MG63 (cell line): Measurements from ENCODE around the gene TIGD3. TPM values are rescaled to one million over a fixed set of nuclear protein-coding genes. Genes with fewer than 3 reads are reported as not detected.

Experiments used
- DNase-seq: peaks from one replicate; pipeline ENCODE4 v3.0.0-alpha.2; 2020
- H3K27me3 ChIP-seq: fragments of 250-450 bp; sonication (Bioruptor Pico); 2 replicates; pipeline ENCODE4 v1.5.1; 2020; ENCODE audit warnings: mild to moderate bottlenecking, moderate library complexity
- H3K36me3 ChIP-seq: fragments of 250-450 bp; sonication (Bioruptor Pico); 2 replicates; pipeline ENCODE4 v1.5.1; 2020; ENCODE audit warnings: mild to moderate bottlenecking, moderate library complexity
- H3K4me3 ChIP-seq: fragments of 250-450 bp; sonication (Bioruptor Pico); 2 replicates; pipeline ENCODE4 v1.5.1; 2020; ENCODE audit warnings: mild to moderate bottlenecking, moderate library complexity
- H3K9me3 ChIP-seq: fragments of 250-450 bp; sonication (Bioruptor Pico); 2 replicates; pipeline ENCODE4 v1.5.1; 2020; ENCODE audit warnings: mild to moderate bottlenecking, moderate library complexity
- total RNA-seq: library from RNA; depleted of rRNA; stranded (reverse); fragments of >200 nt; shearing (Covaris generic); gene quantifications from 2 replicates; pipeline ENCODE4 v1.2.3, GENCODE V29; 2014; ENCODE audit warnings: low replicate concordance

TIGD3 gene
- total RNA-seq, 1 experiment from 2014 or later: 0.36 TPM

DNA sequence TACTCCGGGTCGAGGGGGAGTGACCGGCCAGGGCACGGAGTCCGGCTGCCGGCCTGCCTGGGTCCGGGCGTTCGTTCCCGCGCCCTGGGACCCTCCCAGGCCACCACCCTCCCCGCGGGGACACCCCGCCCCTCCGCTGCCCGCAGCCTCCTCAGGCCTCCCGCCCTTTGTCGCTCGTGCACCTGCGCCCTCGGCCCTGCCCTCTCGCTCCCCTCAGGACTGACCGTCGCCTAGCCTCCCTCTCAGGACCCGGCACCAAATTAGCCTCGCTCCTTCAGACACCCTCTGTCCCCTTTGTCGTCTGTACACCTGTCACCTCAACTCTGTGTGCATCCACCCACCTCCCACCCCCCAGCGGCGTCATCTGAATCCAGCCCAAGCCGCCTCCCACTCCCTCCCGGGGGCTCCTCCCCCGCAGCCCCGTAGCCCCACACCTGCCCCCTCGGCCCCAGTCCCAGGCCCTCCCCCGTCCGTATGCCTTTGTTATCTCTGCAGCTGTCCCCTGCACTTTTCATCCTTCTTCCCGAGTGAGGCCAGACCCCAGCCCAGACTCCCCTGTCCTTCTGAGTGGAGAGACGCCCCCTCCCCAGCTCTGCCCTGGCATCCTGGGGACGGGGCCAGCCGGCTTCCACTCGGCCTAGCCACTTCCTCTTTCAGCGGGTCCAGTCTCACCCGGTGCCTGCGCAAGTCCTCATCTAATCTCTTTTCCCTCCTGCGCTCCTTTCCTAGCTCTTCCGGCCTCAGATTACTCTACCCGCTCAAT, 643 bp downstream of the TIGD3 start:
- Histone ChIP-seq H3K27me3 (peaks cover 2% of the 10 kb centered on the region), H3K4me3 (peak overlapping the region; percentile 48), H3K36me3 (peaks cover 11% of the 10 kb centered on the region), H3K9me3 (no peaks in the 10 kb centered on the region)
- DNase-seq: no peak

DNA sequence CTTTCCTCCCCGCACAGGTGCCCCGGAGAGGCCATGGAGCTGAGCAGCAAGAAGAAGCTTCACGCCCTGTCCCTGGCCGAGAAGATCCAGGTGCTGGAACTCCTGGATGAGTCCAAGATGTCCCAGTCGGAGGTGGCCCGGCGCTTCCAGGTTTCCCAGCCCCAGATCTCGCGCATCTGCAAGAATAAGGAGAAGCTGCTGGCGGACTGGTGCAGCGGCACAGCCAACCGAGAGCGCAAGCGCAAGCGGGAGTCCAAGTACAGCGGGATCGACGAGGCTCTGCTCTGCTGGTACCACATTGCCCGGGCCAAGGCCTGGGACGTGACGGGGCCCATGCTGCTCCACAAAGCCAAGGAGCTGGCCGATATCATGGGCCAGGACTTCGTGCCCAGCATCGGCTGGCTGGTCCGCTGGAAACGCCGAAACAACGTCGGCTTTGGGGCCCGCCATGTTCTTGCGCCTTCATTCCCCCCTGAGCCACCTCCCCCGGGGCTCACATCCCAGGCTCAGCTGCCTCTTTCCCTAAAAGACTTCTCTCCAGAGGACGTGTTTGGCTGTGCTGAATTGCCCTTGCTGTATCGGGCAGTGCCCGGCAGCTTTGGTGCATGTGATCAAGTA, 1.3 kb downstream of the TIGD3 start:
- Histone ChIP-seq H3K9me3 (no peaks in the 10 kb centered on the region), H3K4me3 (no peak overlapping the region), H3K27me3 (peaks cover 2% of the 10 kb centered on the region), H3K36me3 (peaks cover 11% of the 10 kb centered on the region)
- no peak for DNase-seq

DNA sequence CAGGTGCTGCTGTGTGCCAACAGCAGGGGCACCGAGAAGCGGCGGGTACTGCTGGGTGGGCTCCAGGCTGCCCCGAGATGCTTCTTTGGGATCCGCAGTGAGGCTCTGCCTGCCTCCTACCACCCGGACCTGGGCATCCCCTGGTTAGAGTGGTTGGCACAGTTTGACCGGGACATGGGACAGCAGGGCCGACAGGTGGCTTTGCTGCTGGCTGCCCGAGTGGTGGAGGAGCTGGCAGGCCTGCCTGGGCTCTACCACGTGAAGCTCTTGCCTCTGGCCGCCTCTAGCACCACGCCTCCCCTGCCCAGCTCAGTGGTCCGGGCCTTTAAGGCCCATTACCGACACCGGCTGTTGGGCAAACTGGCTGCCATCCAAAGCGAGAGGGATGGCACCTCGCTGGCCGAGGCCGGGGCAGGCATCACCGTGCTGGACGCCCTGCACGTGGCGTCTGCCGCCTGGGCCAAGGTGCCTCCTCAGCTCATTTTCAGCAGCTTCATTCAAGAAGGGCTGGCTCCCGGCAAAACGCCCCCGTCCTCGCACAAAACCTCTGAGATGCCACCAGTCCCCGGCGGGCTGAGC, 1.9 kb downstream of the TIGD3 start:
- Histone ChIP-seq H3K36me3 (peaks cover 11% of the 10 kb centered on the region), H3K27me3 (peaks cover 2% of the 10 kb centered on the region), H3K9me3 (no peaks in the 10 kb centered on the region), H3K4me3 (no peak overlapping the region)
- DNase-seq: no peak

DNA sequence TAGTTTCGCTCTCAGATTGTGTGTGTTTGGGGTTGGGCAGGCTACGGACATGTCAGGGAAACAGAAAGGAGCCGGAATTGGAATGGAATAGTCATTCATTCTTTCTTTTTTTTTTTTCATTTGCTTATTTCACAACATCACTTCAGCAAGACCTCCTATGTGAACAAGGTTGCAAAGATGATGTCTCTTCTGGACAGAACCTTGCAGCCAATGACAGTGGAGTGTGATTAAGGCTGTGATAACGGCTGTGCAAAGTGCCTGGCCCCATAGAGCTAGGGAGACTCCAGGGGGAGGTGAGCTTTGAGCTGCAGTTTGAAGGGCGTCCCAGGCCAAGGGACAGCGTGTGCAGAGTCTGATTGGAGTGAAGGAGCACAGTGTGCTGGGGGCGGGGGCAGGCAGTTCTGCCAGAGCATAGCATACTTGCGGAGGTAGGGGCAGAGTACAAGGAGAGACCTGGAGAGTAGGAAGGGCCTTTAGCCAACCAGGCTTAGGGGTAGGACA, 3.4 kb downstream of the TIGD3 start:
- Histone ChIP-seq H3K27me3 (peaks cover 2% of the 10 kb centered on the region), H3K9me3 (no peaks in the 10 kb centered on the region), H3K4me3 (no peak overlapping the region), H3K36me3 (peaks cover 5% of the 10 kb centered on the region)
- DNase-seq: no peak

DNA sequence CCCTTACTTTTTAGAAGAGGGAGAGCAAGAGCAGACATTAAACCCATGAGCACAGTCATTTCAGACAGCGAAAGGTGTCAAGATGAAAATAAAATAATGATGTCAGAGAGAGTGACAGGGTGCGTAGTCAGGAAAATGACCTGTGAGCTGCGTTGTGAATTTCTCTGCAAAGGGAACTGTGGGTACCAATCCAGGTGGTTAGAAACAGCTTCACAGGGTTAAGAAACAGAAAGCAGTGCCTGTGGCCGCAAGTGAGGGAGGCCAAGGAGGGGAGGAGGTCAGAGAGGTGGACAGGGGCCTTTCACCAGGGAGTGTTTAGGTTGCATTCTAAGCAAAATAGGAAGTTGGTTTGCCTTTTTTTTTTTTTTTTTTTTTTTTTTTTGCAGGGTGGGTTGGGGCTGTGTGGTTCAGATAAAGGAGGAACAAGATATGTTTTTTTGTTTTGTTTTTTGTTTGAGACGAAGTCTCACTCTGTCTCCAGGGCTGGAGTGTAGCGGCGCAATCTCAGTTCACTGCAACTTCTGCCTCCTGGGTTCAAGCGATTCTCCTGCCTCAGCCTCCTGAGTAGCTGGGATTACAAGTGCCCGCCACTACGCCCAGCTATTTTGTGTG, 7.9 kb downstream of the TIGD3 start:
- H3K27me3 ChIP-seq: no peaks in the 10 kb centered on the region
- no peaks in the 10 kb centered on the region for H3K9me3 ChIP-seq
- no peak overlapping the region for H3K4me3 ChIP-seq
- no peak for DNase-seq
- no peaks in the 10 kb centered on the region for H3K36me3 ChIP-seq

DNA sequence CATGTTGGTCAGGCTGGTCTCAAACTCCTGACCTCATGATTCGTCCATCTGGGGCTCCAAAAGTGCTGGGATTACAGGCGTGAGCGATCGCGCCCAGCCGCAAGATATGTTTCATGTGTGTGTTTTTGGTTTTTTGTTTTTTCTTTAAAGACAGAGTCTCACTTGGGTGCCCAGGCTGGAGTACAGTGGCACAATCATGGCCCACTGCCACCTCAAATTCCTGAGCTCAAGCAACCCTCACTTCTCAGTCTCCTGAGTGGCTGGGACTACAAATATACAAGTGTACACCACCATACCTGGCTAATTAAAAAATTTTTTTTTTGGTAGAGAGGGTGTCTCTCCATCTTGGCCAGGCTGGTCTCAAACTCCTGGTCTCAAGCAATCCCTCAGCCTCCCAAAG, 8.4 kb downstream of the TIGD3 start:
- H3K36me3 ChIP-seq: no peaks in the 10 kb centered on the region
- DNase-seq: no peak

DNA sequence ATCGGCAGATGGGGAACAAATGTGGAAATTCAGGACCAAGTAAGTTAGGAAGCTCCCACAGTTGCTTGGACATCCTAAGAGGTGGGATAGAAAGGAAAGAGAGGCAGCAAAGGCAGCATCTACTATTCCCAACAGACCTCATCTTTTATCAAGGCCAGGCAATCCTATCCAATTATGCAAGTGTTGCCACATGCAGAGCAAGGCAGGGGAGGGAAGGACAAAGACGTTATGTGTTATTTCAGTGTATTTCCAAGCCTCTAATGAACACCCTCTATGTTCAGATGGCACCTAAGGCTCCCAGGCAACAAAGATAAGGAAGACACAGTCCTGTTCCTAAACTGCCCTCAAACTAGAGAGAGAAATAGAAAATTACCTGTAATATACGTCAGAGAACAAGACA, 9.2 kb downstream of the TIGD3 start:
- no peak for DNase-seq
- Histone ChIP-seq H3K27me3 (no peaks in the 10 kb centered on the region), H3K9me3 (no peaks in the 10 kb centered on the region), H3K4me3 (no peak overlapping the region), H3K36me3 (no peaks in the 10 kb centered on the region)

More for the DNA sequence above, 8.4 kb downstream of the TIGD3 start:
- Histone ChIP-seq H3K9me3 (no peaks in the 10 kb centered on the region), H3K27me3 (no peaks in the 10 kb centered on the region), H3K4me3 (no peak overlapping the region)

DNA sequence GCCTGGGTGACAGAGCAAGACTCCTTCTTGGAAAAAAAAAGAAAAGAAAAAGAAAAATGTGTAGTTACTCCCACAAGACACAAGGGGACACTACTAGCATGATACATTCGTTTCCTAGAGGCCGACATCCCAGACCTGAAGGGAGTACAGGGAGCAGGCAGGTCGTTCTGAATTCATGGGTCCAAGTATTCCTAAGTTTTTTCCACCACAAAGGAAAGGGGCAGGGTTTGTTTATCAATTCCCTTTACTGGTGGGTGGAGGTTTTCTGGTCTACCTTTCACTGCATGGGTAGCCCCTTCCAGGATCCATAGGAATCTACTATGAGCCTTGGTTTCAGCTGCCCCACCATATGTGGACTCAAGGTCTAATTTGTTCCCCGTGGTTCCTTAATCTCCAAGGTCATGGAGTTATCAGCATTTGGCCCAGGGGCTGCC, 11.8 kb downstream of the TIGD3 start:
- Histone ChIP-seq H3K27me3 (no peaks in the 10 kb centered on the region), H3K4me3 (no peak overlapping the region), H3K36me3 (no peaks in the 10 kb centered on the region), H3K9me3 (no peaks in the 10 kb centered on the region)
- peak; percentile 41 for DNase-seq

DNA sequence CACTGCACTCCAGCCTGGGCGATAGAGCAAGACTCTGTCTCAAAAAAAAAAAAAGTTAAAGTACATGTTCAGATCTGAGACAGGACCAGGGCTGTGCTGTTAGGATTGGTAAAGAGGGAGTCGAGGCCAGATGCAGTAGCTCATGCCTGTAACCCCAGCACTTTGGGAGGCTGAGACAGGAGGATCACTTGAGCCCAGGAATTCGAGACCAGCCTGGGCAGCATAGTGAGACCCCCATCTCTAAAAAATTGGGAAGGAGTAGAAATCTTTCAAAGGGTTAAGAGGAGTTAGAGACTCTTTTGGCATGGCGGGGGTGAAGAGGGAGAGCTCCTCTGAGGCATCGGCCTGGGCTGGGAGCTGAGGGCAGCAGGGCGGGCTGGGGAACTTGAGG, 16.1 kb downstream of the TIGD3 start:
- no peaks in the 10 kb centered on the region for H3K36me3 ChIP-seq
- no peak for DNase-seq
- H3K4me3 ChIP-seq: no peak overlapping the region
- no peaks in the 10 kb centered on the region for H3K9me3 ChIP-seq
- H3K27me3 ChIP-seq: no peaks in the 10 kb centered on the region

DNA sequence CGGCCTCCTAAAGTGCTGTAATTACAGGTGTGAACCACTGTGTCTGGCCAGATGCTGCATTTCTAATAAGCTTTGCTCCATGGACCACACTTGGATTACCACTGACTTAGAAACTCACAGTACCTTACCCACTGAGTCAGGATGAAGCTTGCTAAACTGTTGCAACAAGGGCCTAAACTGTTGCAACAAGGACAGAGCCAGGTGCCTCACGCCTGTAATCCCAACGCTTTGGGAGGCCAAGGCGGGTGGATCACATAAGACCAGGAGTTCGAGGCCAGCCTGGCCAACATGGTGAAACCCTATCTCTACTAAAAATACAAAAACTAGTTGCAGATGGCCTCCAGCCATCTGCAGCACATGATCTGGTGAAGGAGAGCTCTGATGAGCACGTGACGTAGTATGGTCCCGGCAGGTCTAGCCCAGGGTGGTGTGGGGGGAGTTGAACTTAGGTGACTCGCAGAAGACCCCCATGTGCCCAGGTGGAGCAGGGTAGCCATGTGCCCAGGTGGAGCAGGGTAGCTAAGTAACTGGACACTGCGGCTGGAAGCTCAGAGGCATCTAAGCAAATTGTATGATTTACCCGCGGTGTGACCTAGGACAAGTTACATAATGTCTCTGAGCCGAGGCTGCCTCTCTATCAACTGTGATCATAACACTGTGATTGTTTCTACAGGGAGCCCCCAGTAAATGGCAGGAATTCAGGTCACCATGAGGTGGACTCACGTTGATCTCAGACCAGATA, 19.5 kb downstream of the TIGD3 start:
- Histone ChIP-seq H3K36me3 (no peaks in the 10 kb centered on the region), H3K4me3 (no peak overlapping the region), H3K9me3 (no peaks in the 10 kb centered on the region), H3K27me3 (no peaks in the 10 kb centered on the region)
- no peak for DNase-seq

DNA sequence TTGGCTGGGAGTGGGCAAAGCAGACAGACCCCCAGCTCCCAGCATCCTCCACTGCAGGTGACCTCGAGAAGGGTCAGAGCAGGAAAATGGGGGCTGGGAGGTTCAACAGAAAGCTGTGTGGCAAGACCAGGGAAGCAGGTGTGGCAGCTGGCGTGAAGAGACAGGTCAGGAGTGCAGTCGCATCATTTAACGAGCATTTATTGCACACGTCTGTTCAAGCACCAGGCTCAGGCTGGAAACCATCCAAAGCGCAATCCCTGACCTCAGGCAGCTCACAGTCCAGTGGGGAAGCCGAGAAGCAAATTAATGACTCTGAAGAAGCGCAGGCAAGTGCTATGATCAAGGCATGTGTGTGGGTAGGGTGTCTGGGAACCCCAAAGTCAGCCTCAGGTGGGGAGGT, 20.5 kb downstream of the TIGD3 start:
- no peak overlapping the region for H3K4me3 ChIP-seq
- DNase-seq: no peak
- no peaks in the 10 kb centered on the region for H3K27me3 ChIP-seq
- H3K9me3 ChIP-seq: no peaks in the 10 kb centered on the region
- no peaks in the 10 kb centered on the region for H3K36me3 ChIP-seq

DNA sequence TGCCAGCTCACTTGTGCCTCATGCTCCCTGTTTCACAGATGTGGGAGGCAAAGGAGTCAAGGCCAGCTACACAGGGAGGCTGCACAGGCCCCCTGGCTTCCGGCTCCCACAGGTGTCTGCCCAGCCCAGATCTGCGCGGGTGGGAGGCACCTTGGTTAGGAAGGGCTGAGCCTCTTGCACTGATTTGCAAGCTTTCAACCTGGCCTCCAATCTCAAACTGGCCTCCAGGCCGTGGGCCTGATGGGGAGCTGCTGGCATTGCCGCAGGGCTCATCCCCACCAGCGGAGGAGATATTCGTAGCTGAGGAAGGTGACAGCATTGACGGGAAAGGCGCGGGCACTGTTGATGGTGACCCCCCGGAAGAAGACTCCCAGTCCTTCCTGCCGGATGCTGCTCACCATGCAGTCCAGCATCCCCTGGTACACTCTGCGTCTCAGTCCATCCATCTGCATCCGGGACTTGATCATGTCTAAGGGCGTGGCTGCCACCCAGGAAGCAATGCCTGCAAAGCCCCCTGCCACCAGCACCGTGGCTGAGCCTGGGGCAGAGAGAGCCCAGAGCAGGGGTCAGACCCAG, 21.7 kb downstream of the TIGD3 start:
- H3K27me3 ChIP-seq: no peaks in the 10 kb centered on the region
- no peak overlapping the region for H3K4me3 ChIP-seq
- no peaks in the 10 kb centered on the region for H3K9me3 ChIP-seq
- no peak for DNase-seq
- no peaks in the 10 kb centered on the region for H3K36me3 ChIP-seq

DNA sequence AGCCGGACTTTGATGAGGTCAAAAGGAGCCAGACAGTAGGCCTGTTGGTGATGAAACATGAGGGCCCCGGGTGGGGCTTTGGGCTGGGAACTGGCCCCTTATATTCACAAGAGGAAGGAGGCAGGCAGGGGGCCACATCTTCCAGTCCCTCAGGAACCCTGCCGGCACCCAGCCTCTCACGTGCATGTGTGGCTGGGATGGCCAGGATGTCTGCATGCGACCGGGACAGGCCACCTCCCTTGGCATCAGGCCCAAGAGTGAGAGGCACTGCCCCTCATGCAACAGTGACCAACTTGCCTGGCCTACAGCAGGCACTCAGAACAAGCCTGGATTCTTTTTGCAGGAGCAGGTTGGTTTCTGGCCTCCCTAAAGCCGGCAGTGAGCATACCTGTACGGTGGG, 22.5 kb downstream of the TIGD3 start:
- DNase-seq: no peak
- no peaks in the 10 kb centered on the region for H3K9me3 ChIP-seq
- no peaks in the 10 kb centered on the region for H3K36me3 ChIP-seq
- no peaks in the 10 kb centered on the region for H3K27me3 ChIP-seq
- no peak overlapping the region for H3K4me3 ChIP-seq

DNA sequence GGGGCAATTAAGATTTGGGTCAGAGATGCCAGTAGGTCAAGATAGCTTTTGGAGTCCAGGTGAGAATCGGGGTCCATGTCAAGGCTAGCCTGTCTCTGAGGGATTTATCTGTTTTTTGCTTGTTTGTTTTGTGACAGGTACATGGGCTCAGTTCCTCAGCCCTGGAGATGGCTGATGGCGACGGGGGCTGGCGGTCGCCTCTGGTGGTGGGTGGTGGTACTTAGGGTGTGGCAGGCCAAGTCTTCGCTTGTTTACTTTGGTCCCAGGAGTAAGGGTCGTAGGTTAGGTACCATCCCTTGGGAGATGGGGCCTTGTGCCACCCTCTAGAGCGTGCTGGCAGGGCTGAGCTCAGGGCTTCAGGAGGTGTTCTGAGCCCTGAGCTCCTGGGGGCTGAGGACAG, 23.2 kb downstream of the TIGD3 start:
- DNase-seq: no peak
- no peaks in the 10 kb centered on the region for H3K27me3 ChIP-seq
- H3K4me3 ChIP-seq: no peak overlapping the region
- no peaks in the 10 kb centered on the region for H3K36me3 ChIP-seq
- H3K9me3 ChIP-seq: no peaks in the 10 kb centered on the region

DNA sequence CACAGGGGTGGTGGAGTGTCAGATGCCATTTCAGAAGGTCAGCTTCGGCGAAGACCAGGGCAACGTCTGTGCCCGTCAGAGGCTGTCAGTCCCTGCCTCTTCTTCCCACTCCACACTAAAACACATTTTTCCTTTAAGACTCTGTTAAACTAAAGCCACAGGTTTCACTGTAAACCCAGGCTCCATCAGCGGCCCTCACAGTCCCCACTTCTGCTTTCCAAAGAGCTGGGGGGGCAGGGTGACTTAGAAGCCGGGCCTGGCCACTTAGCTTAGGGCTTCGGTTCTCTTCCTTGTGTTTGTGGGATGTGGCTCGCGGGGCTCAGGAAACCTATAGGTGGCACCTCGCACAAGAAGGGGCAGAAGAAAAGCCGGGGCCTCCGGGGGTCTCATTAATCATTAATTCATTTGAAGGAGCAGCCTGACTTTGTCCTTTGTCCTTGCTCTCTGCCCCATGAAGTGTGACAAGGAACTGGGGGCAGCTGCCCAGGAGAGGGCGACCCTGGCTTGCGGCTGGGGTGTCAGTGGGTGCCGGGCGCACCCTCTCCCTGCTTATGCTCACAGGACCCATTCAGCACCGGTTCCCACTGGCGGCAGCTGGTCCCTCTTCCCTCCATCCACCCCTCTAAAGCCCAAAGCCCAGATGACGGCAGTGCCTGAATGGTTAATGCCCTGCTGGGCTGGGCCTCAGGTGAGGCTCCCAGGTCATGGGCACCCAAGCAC, 23.8 kb downstream of the TIGD3 start:
- Histone ChIP-seq H3K36me3 (no peaks in the 10 kb centered on the region), H3K27me3 (no peaks in the 10 kb centered on the region), H3K9me3 (no peaks in the 10 kb centered on the region), H3K4me3 (no peak overlapping the region)
- DNase-seq: no peak
